Calu3 (cell line): ENCODE results near the gene HMX1. TPM values are rescaled to one million over a fixed set of nuclear protein-coding genes. Genes with fewer than 3 reads are reported as not detected.

Source experiments
- BruUV-seq: library from RNA; stranded (reverse); fragments of 400-500 nt; replicated peaks from 2 replicates; lab custom pipeline; 2021; lab: Mats Ljungman, UMichigan
- CTCF ChIA-PET: fragments of 300-600 bp; sonication (Branson Sonifier 250); formaldehyde crosslinking; loops from one replicate; lab custom pipeline; 2022; ENCODE audit warnings: antibody characterized with exemption; lab: Charles Lee
- DNase-seq: peaks from one replicate; pipeline ENCODE4 v3.0.0; 2022
- H3K27ac Mint-ChIP-seq: one replicate; pipeline ENCODE4 v1.8.0; 2022; ENCODE audit warnings: mixed read lengths; ENCODE audit not compliant: unreplicated experiment
- H3K27me3 Mint-ChIP-seq: one replicate; pipeline ENCODE4 v1.8.0; 2022; ENCODE audit warnings: mixed read lengths; ENCODE audit not compliant: unreplicated experiment
- H3K36me3 Mint-ChIP-seq: one replicate; pipeline ENCODE4 v1.8.0; 2022; ENCODE audit warnings: mild to moderate bottlenecking, moderate library complexity, mixed read lengths; ENCODE audit not compliant: insufficient read depth, unreplicated experiment
- H3K4me1 Mint-ChIP-seq: one replicate; pipeline ENCODE4 v1.8.0; 2022; ENCODE audit warnings: mild to moderate bottlenecking, low read depth, mixed read lengths; ENCODE audit not compliant: unreplicated experiment
- H3K4me3 Mint-ChIP-seq: one replicate; pipeline ENCODE4 v1.8.0; 2022; ENCODE audit warnings: mild to moderate bottlenecking, low read depth, moderate library complexity, mixed read lengths; ENCODE audit not compliant: unreplicated experiment
- H3K9me3 Mint-ChIP-seq: one replicate; pipeline ENCODE4 v1.8.0; 2022; ENCODE audit warnings: low read depth, mixed read lengths; ENCODE audit not compliant: unreplicated experiment
- CTCF ChIP-seq: fragments of 200-600 bp; IDR thresholded peaks from one replicate; pipeline ENCODE4 v1.8.0; 2022; ENCODE audit warnings: antibody characterized with exemption; ENCODE audit not compliant: unreplicated experiment
- intact Hi-C: fragments of 100-400 bp; cut with micrococcal nuclease; formaldehyde crosslinking; loops from one replicate; pipeline ENCODE4 v1.10.0; 2022; ENCODE audit not compliant: unreplicated experiment
- total RNA-seq: library from RNA; stranded (reverse); gene quantifications from 2 replicates; pipeline ENCODE4 v1.2.3, GENCODE V29; 2022

HMX1 gene
- total RNA-seq, 1 experiment from 2014 or later = not detected

- H3K9me3 Mint-ChIP-seq = no peaks in the 10 kb centered on the region
- TF ChIP-seq CTCF = no peak
- CTCF ChIA-PET = interaction anchor here (0.5 kb wide), 1 partner anchor 67 kb away, joined by 3 read pairs; no protein-coding TSS in a partner anchor
- peaks cover 3% of the 10 kb centered on the region for H3K36me3 Mint-ChIP-seq
- peaks cover 32% of the 10 kb centered on the region for H3K27me3 Mint-ChIP-seq
- no TSS peak for BruUV-seq
- H3K4me1 Mint-ChIP-seq = no peaks in the 10 kb centered on the region
- DNase-seq = no peak
- no peak overlapping the region for H3K4me3 Mint-ChIP-seq
- intact Hi-C loops = no loop called here
- H3K27ac Mint-ChIP-seq = no peak overlapping the region
These were observed 15.2 kb upstream of the HMX1 start for GRCh38 chr4:8886612-8887406.

DNA sequence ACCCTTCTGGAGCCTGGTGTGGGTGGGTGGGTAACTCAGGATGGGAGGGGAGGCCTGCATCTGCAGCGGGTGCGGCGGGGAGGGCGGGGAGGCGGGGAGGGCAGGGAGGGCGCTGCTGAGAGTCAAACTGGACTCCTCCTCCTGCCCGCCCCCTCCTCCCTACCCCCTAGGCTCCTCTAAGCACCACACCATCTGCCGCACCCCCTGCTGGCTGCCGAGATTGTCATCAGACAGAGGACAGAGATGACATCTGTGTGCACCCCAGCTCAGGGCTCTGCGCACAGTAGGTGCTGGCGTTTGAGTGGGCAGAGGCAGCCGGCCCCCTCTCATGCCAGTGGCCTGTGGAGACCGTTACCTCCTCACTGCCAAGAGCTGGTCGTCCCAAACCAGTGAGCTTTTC is 10.6 kb upstream of the HMX1 start:
- Mint-ChIP-seq H3K4me1 (no peaks in the 10 kb centered on the region), H3K9me3 (no peaks in the 10 kb centered on the region), H3K27ac (no peak overlapping the region), H3K27me3 (peaks cover 67% of the 10 kb centered on the region), H3K36me3 (no peaks in the 10 kb centered on the region), H3K4me3 (no peak overlapping the region)
- CTCF ChIA-PET = no interaction called here
- no TSS peak for BruUV-seq
- intact Hi-C loops = no loop called here
- no peak for DNase-seq
- TF ChIP-seq CTCF = no peak

DNA sequence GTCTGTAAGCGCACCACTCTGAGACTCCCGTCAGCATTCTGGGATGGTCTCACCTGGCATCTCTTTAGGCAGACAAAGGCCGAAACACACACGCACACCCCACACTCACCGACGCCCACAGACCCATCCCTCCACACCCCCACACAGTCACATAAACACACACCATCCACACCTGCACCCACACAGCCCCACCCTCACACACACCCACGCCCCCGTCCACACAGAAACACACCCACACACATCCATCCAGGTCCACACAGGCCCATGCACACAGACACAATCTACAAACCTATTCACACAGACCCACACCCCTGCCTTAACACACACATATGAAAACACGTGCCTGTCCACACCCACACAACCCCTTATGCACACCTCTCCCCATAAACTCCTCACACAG is 9.2 kb upstream of the HMX1 start:
- H3K4me1 Mint-ChIP-seq = no peaks in the 10 kb centered on the region
- BruUV-seq = no TSS peak
- H3K9me3 Mint-ChIP-seq = no peaks in the 10 kb centered on the region
- H3K27ac Mint-ChIP-seq = no peak overlapping the region
- TF ChIP-seq CTCF = no peak
- CTCF ChIA-PET = no interaction called here
- H3K4me3 Mint-ChIP-seq = no peak overlapping the region
- peaks cover 81% of the 10 kb centered on the region for H3K27me3 Mint-ChIP-seq
- H3K36me3 Mint-ChIP-seq = no peaks in the 10 kb centered on the region
- no peak for DNase-seq
- intact Hi-C loops = no loop called here

GRCh38 chr4:8879574-8879973 is 7.9 kb upstream of the HMX1 start:
- BruUV-seq = no TSS peak
- CTCF ChIA-PET = no interaction called here
- no peak for TF ChIP-seq CTCF
- DNase-seq = no peak
- no peaks in the 10 kb centered on the region for H3K36me3 Mint-ChIP-seq
- H3K4me1 Mint-ChIP-seq = no peaks in the 10 kb centered on the region
- intact Hi-C loops = no loop called here
- no peaks in the 10 kb centered on the region for H3K9me3 Mint-ChIP-seq
- peaks cover 88% of the 10 kb centered on the region for H3K27me3 Mint-ChIP-seq
- H3K27ac Mint-ChIP-seq = no peak overlapping the region
- H3K4me3 Mint-ChIP-seq = no peak overlapping the region
